ENCODE results near the gene TNS2.
A peak's percentile ranks its signal among the peaks of the same experiment; 100 is the strongest.

TNS2 gene

DNA sequence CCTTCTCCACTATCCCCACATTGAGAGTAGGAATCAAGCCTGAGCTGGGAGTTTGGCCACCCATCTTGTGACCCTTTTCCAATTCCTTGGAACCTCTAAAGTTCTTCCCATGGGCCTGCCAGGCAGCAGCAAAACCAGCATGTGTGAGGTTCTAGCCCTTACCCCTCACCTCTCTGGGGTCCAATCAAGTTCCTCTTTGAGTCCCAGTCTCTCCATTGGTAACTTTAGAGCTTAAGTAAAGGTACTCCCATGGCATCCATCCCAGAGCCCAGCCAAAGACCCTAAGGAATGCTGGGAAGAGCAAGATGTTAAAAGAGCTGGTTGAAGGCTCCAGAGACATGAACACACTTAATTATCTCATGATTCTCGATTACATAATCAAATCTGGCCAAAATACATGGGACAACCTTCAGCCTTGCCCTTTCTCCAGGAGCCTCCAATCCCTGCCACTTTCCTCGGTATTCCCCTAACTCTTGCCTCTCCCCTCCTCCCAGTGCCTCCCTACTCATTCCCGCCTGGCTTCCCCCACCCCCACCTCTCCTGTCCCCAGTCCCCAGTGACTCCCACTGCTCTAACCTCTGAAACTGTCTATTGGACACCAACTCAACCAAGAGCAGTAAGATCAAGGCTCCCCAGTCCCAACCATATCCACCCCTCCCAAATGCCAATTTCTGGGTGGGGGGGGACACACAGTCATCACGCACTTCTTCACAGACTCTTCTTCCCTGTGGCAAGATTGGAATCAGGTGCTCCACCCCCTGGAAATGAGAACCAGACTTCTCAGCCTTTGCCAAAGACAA is 4.8 kb upstream of the TNS2 start:
- DNase-seq: no peak

DNA sequence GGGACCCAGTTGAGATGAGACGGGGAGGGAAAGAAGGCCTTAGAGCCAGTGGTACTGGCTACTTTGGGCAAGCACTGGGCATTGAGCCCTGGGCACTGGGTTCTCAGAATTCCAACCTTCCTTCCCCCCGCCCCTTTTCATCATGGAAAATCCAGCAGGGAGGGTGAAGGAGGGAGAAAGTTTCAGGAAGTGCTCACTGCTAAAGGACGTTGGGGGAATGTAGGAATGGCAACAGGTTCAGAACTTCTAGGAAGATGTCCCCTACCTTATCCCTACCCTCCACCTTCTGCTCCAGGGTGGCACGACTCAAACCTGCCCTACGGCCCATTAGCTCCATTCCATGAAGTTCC is 4.2 kb upstream of the TNS2 start:
- DNase-seq: no peak

DNA sequence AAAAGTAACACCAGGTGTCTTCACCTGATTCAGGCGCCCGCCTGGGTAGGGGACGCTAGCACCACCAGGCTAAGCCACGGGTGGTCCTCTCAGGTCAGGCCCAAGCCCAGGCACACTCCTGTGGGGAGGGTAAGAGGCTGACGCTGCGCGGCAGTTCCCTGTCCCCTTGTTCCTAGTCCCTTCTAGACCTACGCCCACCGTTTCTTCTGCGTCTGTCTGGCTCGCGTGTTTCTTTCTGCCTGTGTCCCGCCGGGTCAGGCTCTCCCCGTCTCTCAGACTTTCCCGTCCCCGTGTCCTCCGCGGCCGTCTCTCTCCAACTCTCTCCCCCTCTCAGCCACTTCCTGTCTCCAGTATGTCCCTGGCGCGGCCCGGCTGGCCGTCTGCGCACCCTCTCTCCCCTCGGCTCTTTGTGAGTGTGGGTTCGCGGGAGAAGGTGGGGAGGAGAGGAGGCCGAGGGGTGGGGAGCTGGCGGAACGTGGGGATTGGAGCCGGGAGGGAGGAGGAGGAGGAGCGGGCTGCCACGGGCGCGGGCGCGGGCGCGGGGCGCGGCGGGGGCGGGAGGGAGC is 3.1 kb upstream of the TNS2 start:
- no peak for DNase-seq

DNA sequence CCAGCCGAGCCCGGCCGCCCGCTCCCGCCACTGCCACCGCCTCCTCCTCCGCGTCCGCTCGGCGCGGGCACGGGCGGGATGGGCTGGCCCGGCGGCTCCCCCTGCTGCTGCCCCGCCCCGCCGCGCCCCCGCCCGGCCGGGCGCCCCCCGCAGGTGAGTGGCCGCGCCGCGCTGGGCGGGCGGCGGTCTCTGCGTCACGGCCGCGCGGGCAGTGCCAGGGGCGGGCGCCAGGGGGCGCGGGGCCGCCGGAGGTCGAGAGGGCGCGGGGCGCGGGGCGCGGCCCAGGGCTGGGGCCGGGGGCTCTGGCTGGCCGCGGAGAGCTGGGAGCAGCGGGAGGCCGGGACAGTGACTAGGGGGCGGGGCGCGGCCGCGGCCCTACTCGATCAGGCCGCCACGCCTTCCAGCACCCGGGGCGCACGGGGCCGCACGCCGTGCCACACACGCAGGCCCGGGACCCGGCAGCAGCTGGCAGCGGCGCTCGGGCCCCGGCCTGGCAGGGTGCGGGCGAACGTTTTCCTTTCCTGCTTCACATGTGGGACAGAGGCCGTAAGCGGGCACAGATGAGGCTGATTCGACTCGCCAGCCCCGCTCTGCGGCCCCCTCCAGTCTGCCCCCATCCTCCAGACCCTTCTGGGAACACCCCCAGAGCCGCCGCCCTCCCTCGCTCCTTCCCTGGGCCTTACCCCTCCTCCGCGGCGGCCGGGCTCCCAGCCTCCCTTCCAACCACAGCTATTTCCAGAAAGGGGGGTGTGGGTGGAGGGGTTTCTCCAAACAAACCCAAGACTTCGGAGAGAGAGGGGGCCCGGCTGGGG is 2.4 kb upstream of the TNS2 start:
- peak; percentile 31 for DNase-seq

DNA sequence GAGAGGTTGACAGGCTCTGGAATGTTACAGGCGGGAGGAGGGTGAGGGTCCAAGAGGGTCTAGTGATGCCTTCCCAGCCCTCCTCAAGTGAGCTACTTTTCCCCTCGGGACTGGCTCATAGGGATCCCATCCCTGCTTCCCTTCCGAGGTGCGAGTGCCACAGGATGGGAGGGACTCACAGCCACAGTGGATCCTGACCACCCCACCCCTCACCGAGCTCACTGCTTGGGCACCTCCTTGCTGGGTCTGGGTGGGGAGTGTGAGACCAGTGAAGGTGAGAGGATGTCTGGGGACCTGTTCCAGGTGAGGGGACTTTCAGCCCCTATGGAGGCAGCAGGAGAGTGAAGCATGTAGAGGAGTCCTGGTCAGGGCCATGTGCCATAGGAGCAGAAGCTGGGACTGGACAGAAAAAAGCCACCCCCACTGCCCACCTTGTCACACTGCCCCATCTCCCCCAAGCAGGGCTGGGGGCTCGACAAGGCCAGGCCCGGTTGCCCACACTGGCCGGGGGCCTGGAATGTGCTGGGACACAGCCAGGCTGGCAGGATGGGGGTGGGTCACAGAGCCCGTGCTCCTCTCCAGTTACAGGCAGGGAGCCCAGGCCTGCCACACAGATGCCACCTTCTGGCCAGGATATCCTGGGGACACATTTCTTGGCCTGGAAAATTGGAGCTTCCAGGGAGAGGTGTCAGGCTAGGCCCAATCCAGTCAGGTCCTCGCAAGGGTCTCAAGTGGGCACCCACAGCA is 1.7 kb upstream of the TNS2 start:
- no peak for DNase-seq

DNA sequence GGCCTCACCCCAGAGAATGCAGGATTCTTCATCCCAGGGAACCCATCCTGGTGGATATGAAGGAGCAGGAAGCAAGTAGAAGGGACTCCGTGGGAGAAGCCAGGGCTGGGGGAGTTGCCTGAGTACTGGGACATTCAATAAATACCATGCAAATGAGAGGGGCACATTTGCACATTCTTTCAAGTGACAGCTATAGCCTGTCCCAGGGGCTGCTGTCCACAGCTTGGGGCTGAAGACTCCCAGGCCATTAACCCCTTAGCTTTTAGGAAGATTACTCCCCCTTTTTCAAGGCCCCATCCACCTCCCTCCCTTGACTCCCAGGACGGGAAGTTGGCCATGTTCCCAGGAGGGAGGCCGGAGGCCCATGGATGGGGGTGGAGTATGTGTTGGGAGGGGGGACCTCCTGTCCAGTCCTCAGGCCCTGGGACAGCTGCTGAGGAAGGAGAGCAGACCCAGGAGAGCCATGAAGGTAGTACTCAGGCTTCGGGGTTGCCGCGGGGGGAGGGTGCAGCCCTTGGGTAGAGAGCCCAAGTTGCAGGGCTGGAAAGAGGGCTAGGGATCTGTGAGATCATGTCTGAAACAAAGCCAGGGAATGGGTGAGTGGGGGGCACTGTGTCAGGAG is 974 bp upstream of the TNS2 start:
- no peak for DNase-seq

DNA sequence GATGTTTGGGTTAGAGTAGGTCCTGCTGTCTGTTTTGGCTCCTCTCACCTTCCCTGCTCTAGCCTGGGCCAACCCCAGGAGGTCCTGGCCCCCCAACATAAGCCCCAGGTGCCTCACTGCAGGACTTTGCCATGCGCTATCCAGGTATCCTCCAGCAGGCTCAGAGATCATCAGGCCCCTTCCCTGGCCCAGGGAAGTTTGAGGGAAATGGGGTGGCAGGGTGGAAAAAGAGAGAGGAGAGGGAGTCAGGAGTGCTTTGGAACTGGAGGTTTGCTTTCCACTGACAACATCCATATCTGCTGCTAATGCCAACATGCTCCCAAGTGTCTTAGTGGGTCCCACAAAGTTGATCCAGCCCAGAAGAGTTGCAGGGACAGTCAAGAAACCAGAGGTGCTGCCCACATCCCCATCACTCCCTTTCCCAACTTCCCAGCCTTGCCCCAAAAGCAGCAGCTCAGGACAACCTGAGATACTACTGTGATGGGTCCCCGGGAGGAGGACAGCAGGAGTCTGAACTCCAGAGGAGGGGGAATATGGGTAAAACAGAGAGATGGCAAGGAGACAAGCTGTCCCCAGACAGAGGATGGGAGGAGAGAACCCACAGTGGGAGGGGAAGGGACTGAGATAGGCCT is 677 bp downstream of the TNS2 start:
- no peak for DNase-seq

DNA sequence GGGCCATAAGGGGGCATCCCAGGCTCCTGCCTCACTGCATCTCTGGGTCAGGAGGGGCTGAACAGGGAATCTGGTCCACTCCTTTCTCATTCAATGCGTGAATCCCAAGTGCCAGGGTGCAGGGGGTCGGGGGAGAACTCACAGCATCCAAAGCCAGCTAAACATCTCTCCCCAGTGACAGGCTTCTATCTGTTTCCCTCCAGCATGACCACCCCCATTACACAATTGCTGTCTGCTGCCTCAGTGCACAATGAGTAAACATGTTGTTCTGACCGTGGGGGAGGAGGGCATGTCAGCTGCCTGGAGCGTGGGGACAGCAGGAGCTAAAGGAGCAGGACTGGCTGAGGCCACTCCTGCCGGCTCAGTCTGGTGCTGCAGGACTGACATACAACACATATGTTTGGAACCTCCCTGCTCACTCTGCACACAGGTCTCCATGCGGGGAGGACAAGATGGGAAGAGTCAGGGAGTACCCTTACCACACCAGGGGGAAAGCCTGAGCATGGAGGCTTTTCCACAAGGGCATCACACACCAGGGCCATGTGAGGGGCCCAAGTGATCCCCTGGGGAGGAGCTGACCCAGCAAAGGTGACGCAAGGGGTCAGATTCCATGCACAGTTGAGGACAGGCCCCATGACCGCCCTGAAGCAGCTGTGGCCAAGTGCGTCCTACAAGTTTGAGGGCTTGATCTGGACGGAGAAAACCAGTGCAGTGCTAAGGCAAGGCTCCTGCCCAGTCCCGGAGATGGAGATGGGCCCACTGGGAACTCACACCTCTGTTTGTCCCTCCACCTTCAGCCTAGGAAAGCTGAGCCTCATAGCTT is 1.4 kb downstream of the TNS2 start:
- no peak for DNase-seq

DNA sequence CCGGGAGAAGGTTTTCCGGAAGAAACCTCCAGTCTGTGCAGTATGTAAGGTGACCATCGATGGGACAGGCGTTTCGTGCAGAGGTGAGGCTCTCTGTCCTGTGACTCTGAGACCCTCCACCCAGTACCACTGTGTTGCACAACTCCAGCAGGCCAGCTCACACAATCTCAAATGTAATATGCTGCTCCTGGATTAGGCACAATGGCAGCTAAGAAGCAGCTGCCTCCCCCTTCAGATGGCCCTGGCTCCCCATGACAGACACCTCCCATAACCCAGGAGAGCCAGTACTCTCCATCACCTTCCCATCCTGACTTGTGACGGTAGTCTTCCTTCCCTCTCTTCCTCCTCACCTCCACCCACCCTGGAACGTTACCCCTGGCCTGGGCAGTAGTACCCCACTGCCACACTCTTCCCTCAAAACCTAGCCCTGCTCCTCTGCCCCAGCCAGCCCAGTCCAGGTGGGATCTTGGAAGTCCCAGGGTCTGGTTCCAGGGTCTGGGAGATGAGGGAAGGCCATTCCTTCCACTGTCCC is 2.1 kb downstream of the TNS2 start:
- no peak for DNase-seq

DNA sequence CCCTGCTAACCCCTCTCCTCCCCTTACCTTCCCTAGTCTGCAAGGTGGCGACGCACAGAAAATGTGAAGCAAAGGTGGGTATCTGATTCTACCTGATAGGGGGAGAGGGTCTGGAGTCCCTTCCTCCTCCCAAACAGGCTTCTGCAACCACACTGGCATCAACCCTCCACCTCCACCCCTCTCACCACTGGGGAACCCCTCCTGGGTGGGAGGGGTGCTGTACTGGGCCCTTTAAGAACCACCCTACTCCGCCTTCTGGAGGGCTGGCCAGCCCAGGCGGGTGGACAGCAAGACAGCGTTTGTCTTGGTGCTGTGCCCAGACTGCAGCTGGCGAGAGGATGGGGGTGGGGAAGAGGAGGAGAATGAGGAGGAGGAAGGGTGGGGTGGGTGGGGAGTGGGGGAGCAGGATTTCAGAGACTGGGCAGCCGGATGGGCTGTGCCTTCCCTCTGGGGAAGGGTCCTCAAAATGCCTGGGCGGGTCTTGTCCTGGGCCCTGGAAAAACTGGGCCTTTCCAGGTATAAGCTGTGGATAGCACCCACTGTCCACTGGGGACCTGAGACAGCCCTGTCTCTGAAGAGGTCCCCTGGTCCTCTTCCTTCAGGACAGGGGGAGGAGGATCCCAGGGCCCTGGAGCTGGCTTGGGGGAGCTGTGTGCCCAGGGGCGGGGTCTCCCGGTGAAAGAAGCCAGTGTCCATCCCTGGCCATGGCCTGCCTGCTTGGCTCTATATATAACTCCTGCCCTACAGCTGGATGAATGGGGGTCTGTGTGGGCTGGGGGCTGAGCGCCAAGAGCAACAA is 2.8 kb downstream of the TNS2 start:
- DNase-seq: no peak

DNA sequence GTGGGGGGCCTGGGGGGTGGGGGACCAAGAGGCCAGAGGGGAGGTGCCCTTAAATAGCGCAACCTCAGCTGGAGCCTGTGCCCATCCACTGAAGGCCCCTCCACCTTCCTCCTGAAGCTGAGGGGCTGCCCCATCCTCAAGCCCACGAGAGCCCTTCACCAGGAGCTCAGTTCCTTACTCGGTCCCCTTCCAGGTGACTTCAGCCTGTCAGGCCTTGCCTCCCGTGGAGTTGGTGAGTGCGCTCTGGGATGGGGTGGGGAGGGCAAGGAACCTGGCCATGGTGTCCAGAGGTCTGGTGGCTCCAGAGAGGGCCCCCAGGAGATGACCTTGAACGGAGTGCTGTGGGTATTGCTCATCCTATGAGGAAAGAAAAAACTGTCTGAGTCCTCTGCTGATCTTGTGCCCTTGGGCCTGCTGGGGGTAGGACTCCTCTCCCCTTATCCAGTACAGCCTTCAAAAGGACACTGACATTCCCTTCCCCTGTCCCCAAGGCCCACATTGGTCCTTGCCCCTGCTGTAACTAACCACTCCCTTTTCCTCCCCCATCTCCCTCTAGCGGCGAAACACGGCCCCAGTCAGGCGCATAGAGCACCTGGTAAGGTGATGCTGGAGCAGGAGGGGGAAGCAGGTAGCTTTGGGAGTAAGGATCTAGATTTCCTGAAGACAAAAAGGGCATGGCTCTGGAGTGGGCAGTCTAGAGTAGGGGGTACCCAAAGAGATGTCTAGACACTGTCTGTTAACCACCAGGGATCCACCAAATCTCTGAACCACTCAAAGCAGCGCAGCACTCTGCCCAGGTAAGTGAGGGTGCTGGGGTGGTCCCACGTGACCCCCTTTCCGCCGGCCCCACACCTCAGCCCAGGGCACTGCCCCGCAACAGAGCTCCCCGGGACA is 3.6 kb downstream of the TNS2 start:
- DNase-seq: peak; percentile 72

DNA sequence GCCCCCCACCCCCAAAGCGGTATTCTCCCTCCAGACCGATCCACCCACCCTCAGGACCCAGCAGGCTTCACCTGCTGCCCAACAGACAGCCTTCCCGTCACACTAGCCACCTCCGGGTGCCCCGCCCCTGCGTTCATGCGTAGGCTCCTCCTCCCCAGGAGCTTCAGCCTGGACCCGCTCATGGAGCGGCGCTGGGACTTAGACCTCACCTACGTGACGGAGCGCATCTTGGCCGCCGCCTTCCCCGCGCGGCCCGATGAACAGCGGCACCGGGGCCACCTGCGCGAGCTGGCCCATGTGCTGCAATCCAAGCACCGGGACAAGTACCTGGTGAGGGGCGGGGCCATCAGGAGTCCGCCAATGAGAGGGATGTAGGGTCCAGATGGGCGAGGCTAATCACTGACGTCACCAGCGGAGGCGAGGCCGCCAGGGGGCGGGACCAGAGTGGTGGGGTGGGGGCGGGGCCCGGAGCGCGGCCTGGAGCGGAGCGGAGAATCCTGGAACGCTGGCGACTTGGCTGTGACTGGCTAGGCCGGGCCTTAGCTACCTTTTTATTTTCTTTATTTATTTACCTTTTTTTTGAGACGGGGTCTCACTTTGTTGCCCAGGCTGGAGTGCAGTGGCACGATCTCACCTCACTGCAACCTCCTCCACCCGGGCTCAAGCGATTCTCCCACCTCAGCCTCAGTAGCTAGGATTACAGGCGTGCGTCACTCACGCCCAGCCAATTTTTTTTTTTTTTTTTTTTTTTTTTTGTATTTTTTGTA is 4.4 kb downstream of the TNS2 start:
- DNase-seq: peak; percentile 96

DNA sequence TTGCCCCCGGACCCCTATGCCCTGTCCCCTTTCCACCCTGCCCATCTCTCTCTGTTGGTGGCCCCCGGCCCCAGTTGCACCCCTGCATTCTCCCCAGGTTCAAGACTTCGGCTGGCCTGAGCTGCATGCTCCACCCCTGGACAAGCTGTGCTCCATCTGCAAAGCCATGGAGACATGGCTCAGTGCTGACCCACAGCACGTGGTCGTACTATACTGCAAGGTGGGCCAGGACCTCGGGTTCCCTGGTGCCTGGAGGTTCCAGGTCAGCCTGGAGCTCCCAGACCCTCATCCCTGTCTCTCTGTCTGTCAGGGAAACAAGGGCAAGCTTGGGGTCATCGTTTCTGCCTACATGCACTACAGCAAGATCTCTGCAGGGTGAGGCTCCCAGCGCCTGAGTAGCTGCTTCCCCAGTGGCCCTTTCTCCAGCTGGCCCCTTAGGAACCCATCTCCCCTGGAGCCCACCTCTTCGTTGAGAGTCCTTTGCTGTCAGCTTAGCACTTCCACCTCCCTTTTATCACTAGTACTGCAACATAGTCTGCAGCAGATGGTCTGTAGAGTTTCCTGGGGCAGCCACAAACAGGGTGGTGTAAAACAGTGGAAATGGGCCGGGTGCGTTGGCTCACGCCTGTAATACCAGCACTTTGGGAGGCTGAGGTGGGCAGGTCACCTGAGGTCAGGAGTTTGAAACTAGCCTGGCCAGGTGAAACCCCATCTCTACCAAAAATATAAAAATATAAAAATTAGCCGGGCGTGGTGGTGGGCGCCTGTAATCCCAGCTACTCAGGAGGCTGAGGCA is 5.8 kb downstream of the TNS2 start:
- DNase-seq: no peak

DNA sequence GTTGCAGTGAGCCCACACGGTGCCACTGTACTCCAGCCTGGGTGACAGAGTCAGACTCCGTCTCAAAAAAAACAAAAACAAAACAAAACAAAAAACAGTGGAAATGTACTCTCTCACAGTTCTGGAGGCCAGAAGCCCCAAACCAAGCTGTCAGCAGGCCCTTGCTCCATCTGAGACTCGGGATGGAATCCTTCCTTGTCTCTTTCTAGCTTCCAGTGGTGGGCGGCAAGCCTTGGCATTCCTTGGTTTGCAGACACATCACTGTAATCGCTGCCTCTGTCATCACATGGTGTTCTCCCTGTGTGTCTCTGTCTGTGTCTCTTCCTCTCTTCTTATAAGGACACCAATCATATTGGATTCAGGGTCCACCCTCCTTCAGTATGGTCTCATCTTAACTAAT is 6.4 kb downstream of the TNS2 start:
- no peak for DNase-seq

DNA sequence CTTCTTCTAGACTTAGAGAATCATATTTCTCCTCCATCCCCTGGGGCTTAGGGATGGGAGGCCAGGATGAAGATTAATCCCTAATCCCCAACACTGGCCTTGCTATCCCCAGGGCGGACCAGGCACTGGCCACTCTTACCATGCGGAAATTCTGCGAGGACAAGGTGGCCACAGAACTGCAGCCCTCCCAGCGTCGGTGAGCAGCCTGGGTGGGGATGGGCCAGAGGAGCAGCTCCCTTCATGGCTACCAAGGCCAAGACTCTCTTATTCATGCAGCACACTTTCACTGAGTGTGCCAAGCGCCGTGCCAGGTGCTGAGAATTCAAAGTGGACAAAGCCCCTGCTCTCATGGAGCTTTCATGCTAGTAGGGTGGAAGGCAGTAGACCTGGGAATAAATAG is 7.0 kb downstream of the TNS2 start:
- DNase-seq: no peak

DNA sequence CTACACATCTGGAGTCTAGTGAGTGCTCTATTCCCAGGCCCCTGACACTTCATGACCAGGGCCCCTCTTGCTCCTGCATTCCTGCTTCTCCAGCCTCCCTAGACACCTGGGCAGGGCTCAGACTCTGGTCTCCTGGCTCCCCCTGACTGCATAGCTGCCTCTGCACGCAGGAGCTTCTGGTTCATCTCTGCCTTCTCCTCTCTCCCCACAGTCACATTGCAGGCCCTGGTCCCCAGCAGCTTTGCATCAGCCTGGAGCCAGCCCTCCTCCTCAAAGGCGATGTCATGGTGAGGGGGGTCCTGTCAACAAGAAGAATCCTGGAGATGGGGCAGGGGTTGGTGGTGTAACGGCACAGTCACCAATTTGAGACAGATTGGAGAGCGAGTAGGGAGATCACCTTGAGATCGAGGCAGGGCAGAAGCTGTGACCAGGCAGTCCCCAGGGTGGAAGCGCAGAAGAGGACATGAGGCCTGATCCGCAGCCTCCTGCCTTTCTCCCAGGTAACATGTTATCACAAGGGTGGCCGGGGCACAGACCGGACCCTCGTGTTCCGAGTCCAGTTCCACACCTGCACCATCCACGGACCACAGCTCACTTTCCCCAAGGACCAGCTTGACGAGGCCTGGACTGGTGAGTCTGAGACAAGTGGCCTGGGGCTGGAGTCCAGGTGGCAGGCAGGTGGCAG is 8.1 kb downstream of the TNS2 start:
- DNase-seq: no peak
